CD14-positive monocyte (primary cell): ENCODE measurements around the gene TXNRD1. TPM values are rescaled to one million over a fixed set of nuclear protein-coding genes. Genes with fewer than 3 reads are reported as not detected.

ENCODE experiments used
- DNase-seq, 3 donors: peaks; one replicate each; pipeline ENCODE4 v3.0.0-alpha.2; 2011 to 2022
- H2AFZ ChIP-seq: 2 replicates; pipeline ENCODE4 v1.6.0; 2012; ENCODE audit warnings: mild to moderate bottlenecking, low read depth, low read length, inconsistent platforms; ENCODE audit not compliant: insufficient read depth, poor library complexity, severe bottlenecking
- H3K27ac ChIP-seq, 2 donors: 1 replicate in 1 of 2; 2 replicates in 1 of 2; pipeline ENCODE4 v1.5.1; 2012 to 2013; ENCODE audit warnings: low read length in 2 of 2, control low read depth in 1 of 2, inconsistent platforms in 1 of 2, low read depth in 1 of 2, mild to moderate bottlenecking in 1 of 2
- H3K27me3 ChIP-seq, 2 donors: one replicate each; pipeline versions ENCODE4 v1.6.0 to v1.6.1; 2011 to 2013; ENCODE audit warnings: low read length in 2 of 2; ENCODE audit not compliant: control insufficient read depth in 2 of 2, insufficient read depth in 2 of 2
- H3K36me3 ChIP-seq, 2 donors: replicated peaks in 1 of 2; 1 replicate in 1 of 2; 2 replicates in 1 of 2; pipeline versions ENCODE4 v1.5.1 to v1.6.1; 2012 to 2013; ENCODE audit warnings: low read length in 2 of 2, control low read depth in 1 of 2, inconsistent platforms in 1 of 2, mild to moderate bottlenecking in 1 of 2; ENCODE audit not compliant: insufficient read depth in 2 of 2, control insufficient read depth in 1 of 2
- H3K4me1 ChIP-seq, 2 donors: 1 replicate in 1 of 2; 2 replicates in 1 of 2; pipeline versions ENCODE4 v1.5.1 to v1.6.1; 2012 to 2013; ENCODE audit warnings: low read length in 2 of 2, control low read depth in 1 of 2, inconsistent platforms in 1 of 2, mild to moderate bottlenecking in 1 of 2, moderate library complexity in 1 of 2; ENCODE audit not compliant: insufficient read depth in 2 of 2, control insufficient read depth in 1 of 2
- H3K4me2 ChIP-seq: replicated peaks from 2 replicates; pipeline ENCODE3; 2012; ENCODE audit warnings: low read length, moderate library complexity, mild to moderate bottlenecking; ENCODE audit not compliant: poor library complexity, severe bottlenecking; ENCODE audit errors: extremely low read depth
- H3K4me3 ChIP-seq, 3 experiments: fragments of 200-600 bp in 1 of 3; sonication (generic) in 1 of 3; replicated peaks in 1 of 3; 1 replicate in 2 of 3; 2 replicates in 1 of 3; pipeline ENCODE4 v1.5.1; 2011 to 2013; ENCODE audit warnings: low read length in 3 of 3, mild to moderate bottlenecking in 3 of 3, control low read depth in 2 of 3, low read depth in 2 of 3, inconsistent platforms in 1 of 3, moderate library complexity in 1 of 3
- H3K79me2 ChIP-seq: 2 replicates; pipeline ENCODE4 v1.6.0; 2012; ENCODE audit warnings: mild to moderate bottlenecking, control low read depth, inconsistent platforms, low read length, moderate library complexity; ENCODE audit not compliant: insufficient read depth
- H3K9ac ChIP-seq: 2 replicates; pipeline ENCODE4 v1.6.0; 2017; ENCODE audit warnings: low read length, mild to moderate bottlenecking; ENCODE audit not compliant: insufficient read depth, poor library complexity, severe bottlenecking
- H3K9me3 ChIP-seq, 2 donors: replicated peaks in 1 of 2; 1 replicate in 1 of 2; 2 replicates in 1 of 2; pipeline versions ENCODE4 v1.5.1 to v1.6.1; 2012 to 2013; ENCODE audit warnings: low read length in 2 of 2, control low read depth in 1 of 2; ENCODE audit not compliant: control insufficient read depth in 1 of 2, insufficient read depth in 1 of 2
- H4K20me1 ChIP-seq: 2 replicates; pipeline ENCODE4 v1.6.0; 2012; ENCODE audit warnings: mild to moderate bottlenecking, low read length, control low read depth, moderate library complexity; ENCODE audit not compliant: insufficient read depth
- H3K27ac Mint-ChIP-seq, 7 donors: one replicate each; pipeline ENCODE4 v1.8.0; 2020; ENCODE audit warnings: mild to moderate bottlenecking in 7 of 7, mixed read lengths in 7 of 7, moderate library complexity in 6 of 7, inconsistent platforms in 2 of 7
- H3K27me3 Mint-ChIP-seq, 3 donors: one replicate each; pipeline ENCODE4 v1.8.0; 2021 to 2022; ENCODE audit warnings: low read depth in 3 of 3, mild to moderate bottlenecking in 3 of 3, mixed read lengths in 3 of 3, moderate library complexity in 3 of 3, inconsistent platforms in 1 of 3
- H3K36me3 Mint-ChIP-seq, 2 donors: one replicate each; pipeline ENCODE4 v1.8.0; 2020; ENCODE audit warnings: mixed read lengths in 2 of 2, inconsistent platforms in 1 of 2, mild to moderate bottlenecking in 1 of 2
- H3K4me1 Mint-ChIP-seq: one replicate; pipeline ENCODE4 v1.8.0; 2020; ENCODE audit warnings: mild to moderate bottlenecking, mixed read lengths
- H3K4me3 Mint-ChIP-seq, 2 donors: one replicate each; pipeline ENCODE4 v1.8.0; 2020; ENCODE audit warnings: mild to moderate bottlenecking in 2 of 2, mixed read lengths in 2 of 2, moderate library complexity in 1 of 2
- H3K9me3 Mint-ChIP-seq, 7 donors: one replicate each; pipeline ENCODE4 v1.8.0; 2020 to 2022; ENCODE audit warnings: mixed read lengths in 7 of 7, mild to moderate bottlenecking in 6 of 7, moderate library complexity in 6 of 7, inconsistent platforms in 2 of 7
- WGBS: methylation state at CpG from one replicate; pipeline ENCODE4 v1.1.5; 2013; ENCODE audit warnings: missing lambda C conversion rate; ENCODE audit not compliant: insufficient coverage; 5-methylcytosine and 5-hydroxymethylcytosine counted together
- intact Hi-C, 2 donors: fragments of 100-400 bp; cut with micrococcal nuclease; formaldehyde crosslinking; loops; one replicate each; pipeline versions ENCODE4 v1.15.0 to v1.15.1; 2023
- polyA plus RNA-seq, 3 donors: library from polyadenylated mRNA; depleted of rRNA in 1 of 3; unstranded in 2 of 3; stranded (reverse) in 1 of 3; fragments of 300-500 nt in 2 of 3; fragments of >200 nt in 1 of 3; fragmentation: Illumina TruSeq in 2 of 3; gene quantifications; 1 replicate in 2 of 3; 2 replicates in 1 of 3; pipeline ENCODE4 v1.2.3, GENCODE V29; 2012 to 2021
- TF ChIP-seq, protein P1 (sequence below): fragments of 200-600 bp; IDR thresholded peaks from one replicate; pipeline ENCODE4 v1.8.0; 2022; ENCODE audit warnings: antibody characterized with exemption, mild to moderate bottlenecking

The TXNRD1 gene
- polyA plus RNA-seq, 3 donors, result 26.9 to 46.1 (median 29.2) TPM

DNA sequence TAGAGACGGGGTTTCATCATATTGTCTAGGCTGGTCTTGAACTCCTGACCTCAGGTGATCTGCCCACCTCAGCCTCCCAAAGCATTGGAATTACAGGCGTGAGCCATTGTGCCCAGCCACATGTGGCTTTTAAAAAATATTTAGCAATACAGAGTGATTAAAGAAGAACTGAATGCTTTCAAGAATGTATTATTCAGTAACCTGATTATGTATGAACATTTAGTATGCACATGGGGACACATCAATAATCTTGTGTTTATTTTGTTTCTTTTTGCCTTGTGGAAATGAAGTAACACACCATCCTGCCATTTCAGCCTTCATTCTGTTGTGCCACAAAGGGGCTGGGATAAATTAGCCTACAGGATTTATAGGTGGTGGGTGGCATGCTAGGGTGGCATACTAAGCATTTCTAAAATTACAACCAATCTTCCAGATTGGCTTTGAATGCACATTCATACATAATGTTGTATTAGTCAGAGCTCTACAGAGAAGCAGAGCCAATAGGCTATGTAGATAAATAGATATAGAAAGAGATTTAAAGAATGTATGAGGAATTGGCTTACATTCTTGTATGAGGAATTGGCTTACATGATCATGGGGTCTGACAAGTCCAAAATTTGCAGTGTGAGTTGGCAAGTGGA, 25.5 kb upstream of the TXNRD1 start:
- Mint-ChIP-seq H3K4me1 (no peaks in the 10 kb centered on the region), H3K27me3 (no peaks in the 10 kb centered on the region), H3K9me3 (peaks cover 0 to 7% (median 0%) of the 10 kb centered on the region in 7 donors), H3K4me3 (no peak overlapping the region), H3K36me3 (no peaks in the 10 kb centered on the region), H3K27ac (no peak overlapping the region)
- intact Hi-C loops, result no loop called here
- H3K79me2 ChIP-seq, result no peaks in the 10 kb centered on the region
- no peak overlapping the region for H3K4me2 ChIP-seq
- no peak overlapping the region for H3K4me3 ChIP-seq
- no peak for DNase-seq
- H3K27me3 ChIP-seq, result no peaks in the 10 kb centered on the region
- no CpG with 5 or more reads among the region's 2 CpGs for WGBS
- no peaks in the 10 kb centered on the region for H4K20me1 ChIP-seq
- no peak overlapping the region for H3K27ac ChIP-seq
- H2AFZ ChIP-seq, result no peak overlapping the region
- TF ChIP-seq, protein P1, sequence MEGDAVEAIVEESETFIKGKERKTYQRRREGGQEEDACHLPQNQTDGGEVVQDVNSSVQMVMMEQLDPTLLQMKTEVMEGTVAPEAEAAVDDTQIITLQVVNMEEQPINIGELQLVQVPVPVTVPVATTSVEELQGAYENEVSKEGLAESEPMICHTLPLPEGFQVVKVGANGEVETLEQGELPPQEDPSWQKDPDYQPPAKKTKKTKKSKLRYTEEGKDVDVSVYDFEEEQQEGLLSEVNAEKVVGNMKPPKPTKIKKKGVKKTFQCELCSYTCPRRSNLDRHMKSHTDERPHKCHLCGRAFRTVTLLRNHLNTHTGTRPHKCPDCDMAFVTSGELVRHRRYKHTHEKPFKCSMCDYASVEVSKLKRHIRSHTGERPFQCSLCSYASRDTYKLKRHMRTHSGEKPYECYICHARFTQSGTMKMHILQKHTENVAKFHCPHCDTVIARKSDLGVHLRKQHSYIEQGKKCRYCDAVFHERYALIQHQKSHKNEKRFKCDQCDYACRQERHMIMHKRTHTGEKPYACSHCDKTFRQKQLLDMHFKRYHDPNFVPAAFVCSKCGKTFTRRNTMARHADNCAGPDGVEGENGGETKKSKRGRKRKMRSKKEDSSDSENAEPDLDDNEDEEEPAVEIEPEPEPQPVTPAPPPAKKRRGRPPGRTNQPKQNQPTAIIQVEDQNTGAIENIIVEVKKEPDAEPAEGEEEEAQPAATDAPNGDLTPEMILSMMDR, result no peak
- no peaks in the 10 kb centered on the region for H3K4me1 ChIP-seq
- H3K9me3 ChIP-seq, result no peaks in the 10 kb centered on the region
- H3K9ac ChIP-seq, result no peak overlapping the region
- H3K36me3 ChIP-seq, result no peaks in the 10 kb centered on the region

DNA sequence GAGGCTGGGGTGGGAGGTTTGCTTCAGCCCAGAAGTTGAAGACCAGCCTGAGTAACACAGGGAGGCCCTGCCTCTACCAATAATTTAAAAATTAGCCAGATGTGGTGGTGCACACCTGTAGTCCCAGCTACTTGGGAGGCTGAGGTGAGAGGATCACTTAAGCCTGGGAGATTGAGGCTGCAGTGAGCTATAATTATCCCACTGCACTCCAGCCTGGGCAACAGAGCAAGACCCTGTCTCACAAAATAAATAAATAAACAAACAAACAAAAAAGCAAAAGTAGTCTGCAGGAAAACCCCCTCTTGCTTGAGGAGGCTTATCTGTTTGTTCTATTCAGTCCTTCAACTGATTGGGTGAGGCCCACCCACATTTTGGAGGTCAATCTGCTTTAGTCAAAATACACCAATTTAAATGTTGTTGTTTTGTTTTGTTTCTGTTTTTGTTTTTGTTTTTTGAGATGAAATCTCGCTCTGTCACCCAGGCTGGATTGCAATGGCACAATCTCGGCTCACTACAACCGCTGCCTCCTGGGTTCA, 24.9 kb upstream of the TXNRD1 start:
- no peak overlapping the region for H3K27ac Mint-ChIP-seq
- intact Hi-C loops, result no loop called here
- TF ChIP-seq, protein P1, result no peak

More for the DNA sequence above, 24.9 kb upstream of the TXNRD1 start:
- DNase-seq, result no peak
- H3K4me2 ChIP-seq, result no peak overlapping the region
- H3K27me3 ChIP-seq, result no peaks in the 10 kb centered on the region
- H3K4me3 ChIP-seq, result no peak overlapping the region
- H3K4me1 Mint-ChIP-seq, result peaks cover under 1% of the 10 kb centered on the region
- peaks cover 0 to 7% (median 0%) of the 10 kb centered on the region in 7 donors for H3K9me3 Mint-ChIP-seq
- H3K27ac ChIP-seq, result no peak overlapping the region
- H3K9ac ChIP-seq, result no peak overlapping the region
- no peaks in the 10 kb centered on the region for H3K27me3 Mint-ChIP-seq
- no peaks in the 10 kb centered on the region for H4K20me1 ChIP-seq
- H2AFZ ChIP-seq, result no peak overlapping the region
- no peaks in the 10 kb centered on the region for H3K79me2 ChIP-seq
- H3K36me3 Mint-ChIP-seq, result no peaks in the 10 kb centered on the region
- H3K4me3 Mint-ChIP-seq, result no peak overlapping the region
- H3K4me1 ChIP-seq, result no peaks in the 10 kb centered on the region
- no peaks in the 10 kb centered on the region for H3K9me3 ChIP-seq
- 100% methylated on average over 2 of the region's 3 CpGs for WGBS
- H3K36me3 ChIP-seq, result no peaks in the 10 kb centered on the region
